GM12891 (cell line): ENCODE results near the gene RHBDF2.

ENCODE experiments used
- POLR2A ChIP-seq: IDR thresholded peaks from 2 replicates; pipeline ENCODE4 v1.6.1; 2011; ENCODE audit warnings: low read depth, low read length, control low read depth
- POLR2AphosphoS5 ChIP-seq: IDR thresholded peaks from 2 replicates; pipeline ENCODE4 v1.6.1; 2011; ENCODE audit warnings: low read depth, low read length, control low read depth
- SPI1 ChIP-seq: IDR thresholded peaks from 2 replicates; pipeline ENCODE4 v1.6.1; 2011; ENCODE audit warnings: low read depth, low read length, control low read depth
- TAF1 ChIP-seq: IDR thresholded peaks from 2 replicates; pipeline ENCODE4 v1.6.1; 2011; ENCODE audit warnings: low read depth, low read length, control low read depth

- no peak for TF ChIP-seq POLR2A
- no peak for TF ChIP-seq POLR2AphosphoS5
- TF ChIP-seq TAF1, result no peak
- TF ChIP-seq SPI1, result no peak
Measured at GRCh38 chr17:76477576-76477975, 23.6 kb downstream of the RHBDF2 start.
